Karpas-422 (cell line): ENCODE results near the gene SERPINB6. TPM values are rescaled to one million over a fixed set of nuclear protein-coding genes. Genes with fewer than 3 reads are reported as not detected.
"Not testable (repeated sequence)": the region's sequence is repeated elsewhere in the genome, so short reads cannot be mapped to it uniquely, and the experiment has no call there.

Experiments
- DNase-seq: peaks from one replicate; pipeline ENCODE4 v3.0.0-alpha.2; 2015
- H2AFZ ChIP-seq: fragments of 200-600 bp; sonication (generic); 2 replicates; pipeline ENCODE4 v1.6.1; 2014; ENCODE audit warnings: antibody characterized with exemption, low read length, mixed read lengths
- H3K27ac ChIP-seq: fragments of 200-600 bp; sonication (generic); 2 replicates; pipeline ENCODE4 v1.5.1; 2014; ENCODE audit warnings: mild to moderate bottlenecking, low read length, moderate library complexity
- H3K27me3 ChIP-seq: fragments of 200-600 bp; sonication (generic); 2 replicates; pipeline ENCODE4 v1.6.1; 2014; ENCODE audit warnings: low read length, mixed read lengths
- H3K36me3 ChIP-seq: fragments of 200-600 bp; sonication (generic); 2 replicates; pipeline ENCODE4 v1.6.1; 2014; ENCODE audit warnings: low read length, mixed read lengths; ENCODE audit not compliant: insufficient read depth
- H3K4me1 ChIP-seq: fragments of 200-600 bp; sonication (generic); 2 replicates; pipeline ENCODE4 v1.6.1; 2014; ENCODE audit warnings: mild to moderate bottlenecking, low read length, mixed read lengths
- H3K4me2 ChIP-seq: fragments of 200-600 bp; sonication (generic); 2 replicates; pipeline ENCODE4 v1.6.1; 2014; ENCODE audit warnings: low read length, low read depth, mild to moderate bottlenecking; ENCODE audit not compliant: poor library complexity, severe bottlenecking
- H3K4me3 ChIP-seq: fragments of 200-600 bp; sonication (generic); 2 replicates; pipeline ENCODE4 v1.5.1; 2014; ENCODE audit warnings: mild to moderate bottlenecking, antibody characterized with exemption, low read length, mixed read lengths
- H3K79me2 ChIP-seq: fragments of 200-600 bp; sonication (generic); 2 replicates; pipeline ENCODE4 v1.6.1; 2014; ENCODE audit warnings: mild to moderate bottlenecking, low read length, mixed read lengths
- H3K9ac ChIP-seq: fragments of 200-600 bp; sonication (generic); 2 replicates; pipeline ENCODE4 v1.6.0; 2014; ENCODE audit warnings: low read length
- H3K9me2 ChIP-seq: fragments of 200-600 bp; sonication (generic), shearing (Covaris generic); replicated peaks from 2 replicates; pipeline ENCODE4 v1.6.0; 2014; ENCODE audit warnings: mild to moderate bottlenecking, low read length, moderate library complexity; ENCODE audit not compliant: insufficient read depth
- H3K9me3 ChIP-seq: fragments of 300-700, 200-600 bp; sonication (generic); 2 replicates; pipeline ENCODE4 v1.6.1; 2014; ENCODE audit warnings: low read length, mixed read lengths
- H4K20me1 ChIP-seq: fragments of 200-600 bp; sonication (generic); 2 replicates; pipeline ENCODE4 v1.6.1; 2014; ENCODE audit warnings: mild to moderate bottlenecking, antibody characterized with exemption, low read length, low read depth; ENCODE audit not compliant: insufficient read depth
- total RNA-seq: library from RNA; depleted of rRNA; stranded (reverse); fragments of >200 nt; shearing (Covaris generic); gene quantifications from 2 replicates; pipeline ENCODE4 v1.2.3, GENCODE V29; 2014; ENCODE audit warnings: low replicate concordance

The SERPINB6 gene
- total RNA-seq, 1 experiment from 2014 or later = not detected

DNA sequence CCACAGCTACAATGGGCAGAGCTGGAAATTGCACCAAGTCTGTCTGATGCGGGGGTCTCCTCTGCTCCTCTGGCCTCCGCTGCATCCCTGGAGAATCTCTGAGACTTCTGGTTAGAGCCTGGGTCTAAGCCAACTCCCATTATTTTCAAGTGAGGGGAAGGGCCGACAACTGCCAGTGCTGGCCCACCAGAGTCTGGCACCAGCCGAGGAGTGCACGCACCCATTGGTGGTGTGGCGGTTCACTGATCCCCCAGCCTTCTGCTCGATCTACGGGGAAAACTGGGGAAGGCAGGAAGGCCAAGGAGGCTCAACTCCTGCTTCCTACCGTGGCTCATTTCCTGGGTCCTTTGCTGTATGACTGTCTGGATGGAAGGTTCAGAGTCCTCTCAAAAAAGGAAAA is 34.5 kb upstream of the SERPINB6 start:
- H3K4me1 ChIP-seq = peaks cover 19% of the 10 kb centered on the region
- H4K20me1 ChIP-seq = no peaks in the 10 kb centered on the region
- H3K4me2 ChIP-seq = no peak overlapping the region
- no peak overlapping the region for H3K27ac ChIP-seq
- no peaks in the 10 kb centered on the region for H3K27me3 ChIP-seq
- no peaks in the 10 kb centered on the region for H3K9me2 ChIP-seq
- peaks cover 8% of the 10 kb centered on the region for H3K9me3 ChIP-seq
- H3K79me2 ChIP-seq = no peaks in the 10 kb centered on the region
- no peak for DNase-seq
- H3K4me3 ChIP-seq = no peak overlapping the region
- H3K36me3 ChIP-seq = no peaks in the 10 kb centered on the region
- no peak overlapping the region for H2AFZ ChIP-seq
- H3K9ac ChIP-seq = no peak overlapping the region

DNA sequence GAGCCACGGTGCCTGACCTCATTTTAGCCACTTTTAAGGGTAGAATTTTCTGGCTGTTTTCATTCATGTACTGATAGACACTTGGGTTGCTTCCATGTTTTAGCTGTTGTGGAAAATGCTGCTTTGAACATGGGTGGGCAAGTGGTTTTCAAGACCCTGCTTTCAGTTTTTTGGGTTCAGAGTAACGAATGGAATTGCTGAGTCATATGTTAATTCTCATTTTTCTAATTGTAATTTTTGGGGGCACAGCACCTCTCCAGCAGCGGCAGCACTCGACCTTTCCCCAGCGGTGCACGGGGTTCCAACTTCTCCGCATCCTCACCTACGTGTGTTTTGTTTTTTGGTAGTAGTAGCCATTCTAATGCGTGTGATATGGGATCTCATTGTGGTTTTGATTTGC is 33.7 kb upstream of the SERPINB6 start:
- Histone ChIP-seq H3K79me2 (no peaks in the 10 kb centered on the region), H3K9me2 (no peaks in the 10 kb centered on the region), H3K4me1 (peaks cover 22% of the 10 kb centered on the region), H3K4me3 (no peak overlapping the region), H3K9ac (no peak overlapping the region), H3K4me2 (no peak overlapping the region), H3K27ac (no peak overlapping the region), H2AFZ (no peak overlapping the region), H3K36me3 (no peaks in the 10 kb centered on the region), H3K27me3 (no peaks in the 10 kb centered on the region), H3K9me3 (no peaks in the 10 kb centered on the region), H4K20me1 (no peaks in the 10 kb centered on the region)
- no peak for DNase-seq

DNA sequence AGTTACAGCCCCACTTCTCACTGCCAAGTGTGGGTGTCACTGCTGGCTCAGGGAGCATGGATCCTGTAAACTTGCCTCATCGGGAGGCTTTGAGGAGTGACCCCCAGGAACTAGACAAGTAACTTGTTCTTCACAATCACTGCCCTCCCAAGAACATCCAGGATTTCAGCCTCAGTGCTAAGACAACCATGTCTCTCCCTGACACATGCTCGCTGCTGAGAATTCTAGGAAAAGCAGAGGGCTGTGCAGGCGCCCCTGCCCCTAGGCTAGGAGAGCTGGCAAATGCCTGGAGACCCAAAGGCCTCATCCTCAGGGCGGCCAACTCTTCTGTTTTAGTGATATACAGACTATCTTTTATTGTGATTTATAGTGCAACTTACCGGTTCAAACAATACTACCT is 31.9 kb upstream of the SERPINB6 start:
- H3K36me3 ChIP-seq, H4K20me1 ChIP-seq: not testable (repeated sequence)

DNA sequence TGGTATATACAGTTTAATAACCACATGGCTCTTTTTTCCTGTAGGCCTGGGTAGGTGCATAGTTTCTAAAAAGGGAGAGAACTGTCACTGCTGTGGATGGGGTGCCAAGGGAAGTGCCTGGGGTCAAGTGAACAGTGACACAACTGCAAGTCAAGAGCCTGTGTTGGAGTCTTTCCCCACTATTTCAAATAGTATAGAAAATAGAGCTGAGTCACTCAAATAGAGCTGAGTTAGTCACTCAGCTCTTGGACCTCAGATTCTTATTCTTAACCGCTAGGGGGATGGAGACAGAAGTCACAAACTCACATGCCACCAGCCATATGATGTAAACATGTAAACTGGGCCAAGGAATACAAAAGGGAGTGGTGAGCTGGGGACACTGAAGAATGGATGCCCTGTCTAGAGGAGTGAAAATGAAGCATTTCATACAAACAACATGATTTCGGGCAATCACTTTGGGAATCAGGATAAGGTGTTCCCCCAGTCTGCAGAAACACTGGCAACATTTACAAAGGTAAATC is 30.5 kb upstream of the SERPINB6 start:
- H4K20me1 ChIP-seq = no peaks in the 10 kb centered on the region
- no peak overlapping the region for H2AFZ ChIP-seq
- H3K79me2 ChIP-seq = no peaks in the 10 kb centered on the region
- no peaks in the 10 kb centered on the region for H3K9me2 ChIP-seq
- no peaks in the 10 kb centered on the region for H3K9me3 ChIP-seq
- no peaks in the 10 kb centered on the region for H3K27me3 ChIP-seq
- DNase-seq = peak; percentile 72
- H3K4me1 ChIP-seq = peaks cover 24% of the 10 kb centered on the region
- no peak overlapping the region for H3K4me3 ChIP-seq
- H3K4me2 ChIP-seq = no peak overlapping the region
- no peak overlapping the region for H3K9ac ChIP-seq
- no peak overlapping the region for H3K27ac ChIP-seq
- no peaks in the 10 kb centered on the region for H3K36me3 ChIP-seq

More for the DNA sequence above, 31.9 kb upstream of the SERPINB6 start:
- not testable (repeated sequence) for H3K79me2 ChIP-seq, H3K9ac ChIP-seq, H3K27me3 ChIP-seq, H3K4me2 ChIP-seq, H3K27ac ChIP-seq, H3K9me3 ChIP-seq, H2AFZ ChIP-seq, DNase-seq, H3K4me3 ChIP-seq, H3K9me2 ChIP-seq
- H3K4me1 ChIP-seq = peaks cover 36% of the 10 kb centered on the region

DNA sequence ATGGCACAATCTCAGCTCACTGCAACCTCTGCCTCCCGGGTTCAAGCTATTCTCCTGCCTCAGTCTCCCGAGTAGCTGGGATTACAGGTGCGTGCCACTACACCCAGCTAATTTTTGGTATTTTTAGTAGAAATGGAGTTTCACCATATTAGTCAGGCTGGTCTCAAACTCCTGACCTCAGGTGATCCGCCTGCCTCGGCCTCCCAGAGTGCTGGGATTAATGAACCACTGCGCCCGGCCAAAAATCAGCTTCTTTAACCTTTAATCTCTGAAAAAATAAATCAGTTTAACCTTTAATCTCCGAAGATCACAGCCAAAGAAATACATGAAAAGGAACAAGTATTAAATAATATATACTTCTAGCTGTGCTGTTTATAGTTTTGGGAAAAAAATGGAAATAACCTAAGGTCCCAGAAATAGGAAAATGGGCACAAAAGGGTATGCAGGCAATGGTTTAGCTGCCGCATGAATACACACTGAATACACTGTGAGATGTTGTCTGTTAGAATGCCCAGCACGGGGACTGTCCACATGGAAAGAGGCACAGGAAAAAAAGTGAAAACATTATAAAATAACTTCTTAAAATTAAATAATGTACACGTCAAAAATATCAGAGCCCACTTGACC is 29.9 kb upstream of the SERPINB6 start:
- Histone ChIP-seq H3K9me2 (no peaks in the 10 kb centered on the region), H3K4me3 (no peak overlapping the region), H2AFZ (no peak overlapping the region), H3K27ac (no peak overlapping the region), H3K79me2 (no peaks in the 10 kb centered on the region), H3K4me1 (peaks cover 27% of the 10 kb centered on the region), H3K36me3 (no peaks in the 10 kb centered on the region), H3K27me3 (no peaks in the 10 kb centered on the region), H3K4me2 (no peak overlapping the region), H3K9me3 (no peaks in the 10 kb centered on the region), H4K20me1 (no peaks in the 10 kb centered on the region), H3K9ac (no peak overlapping the region)
- no peak for DNase-seq

DNA sequence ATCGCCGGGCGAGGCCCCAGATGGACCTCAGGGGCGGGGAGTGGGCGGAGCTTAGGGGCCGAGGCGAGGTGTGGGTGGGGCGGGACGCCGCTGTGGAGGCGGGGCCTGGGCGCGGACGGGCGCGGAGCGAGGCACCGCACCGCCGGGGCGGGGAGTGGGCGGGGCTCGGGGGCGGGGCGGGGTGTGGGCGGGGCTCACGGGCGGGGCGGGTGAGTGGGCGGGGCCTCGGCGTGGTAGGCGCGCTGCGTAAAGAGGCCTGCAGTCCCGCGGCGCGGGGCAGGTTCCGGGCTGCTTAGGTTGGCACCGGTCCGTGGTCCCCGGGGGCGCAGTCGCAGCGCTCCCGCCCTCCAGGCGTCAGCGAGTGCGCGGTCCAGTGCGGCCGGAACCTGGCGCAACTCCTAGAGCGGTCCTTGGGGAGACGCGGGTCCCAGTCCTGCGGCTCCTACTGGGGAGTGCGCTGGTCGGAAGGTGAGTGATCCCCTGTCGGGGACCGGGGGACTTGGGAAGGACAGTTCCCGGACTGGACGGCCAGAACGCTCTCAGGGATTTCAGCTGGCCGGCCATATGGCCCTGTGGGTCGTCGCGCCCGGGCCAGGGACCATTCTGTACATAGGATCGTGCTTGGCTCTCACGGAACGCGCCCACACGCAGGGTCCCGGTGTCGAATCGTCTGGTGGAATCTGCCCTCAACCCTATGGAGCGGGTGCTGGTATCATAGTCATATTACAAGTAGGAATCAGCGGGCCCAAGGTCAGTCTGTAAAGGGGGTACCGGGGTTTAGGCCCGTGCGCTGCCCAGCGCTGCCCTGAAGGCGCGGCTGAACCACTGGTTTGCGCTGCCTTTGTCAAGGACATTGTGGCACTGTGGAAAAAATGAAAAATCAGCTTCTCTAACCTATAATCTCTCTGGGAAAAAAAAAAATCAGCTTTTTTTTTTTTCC is 28.5 kb upstream of the SERPINB6 start, which contains the start of gene NQO2:
NQO2 (plus strand) TSS at position 277 of the 940 bp plus-strand sequence. CDS start 6,659 bp downstream, outside the sequence.
- peak within 1 kb of the TSS; percentile 85 for H3K9ac ChIP-seq
- peaks cover 26% of the 10 kb centered on the region for H3K4me1 ChIP-seq
- no peaks in the 10 kb centered on the region for H3K9me2 ChIP-seq
- no peaks in the 10 kb centered on the region for H3K27me3 ChIP-seq
- no peaks in the 10 kb centered on the region for H3K9me3 ChIP-seq
- no peaks in the 10 kb centered on the region for H3K79me2 ChIP-seq
- H3K27ac ChIP-seq = no peak within 1 kb of the TSS
- peak within 1 kb of the TSS; percentile 97 for H2AFZ ChIP-seq
- H3K36me3 ChIP-seq = no peaks in the 10 kb centered on the region
- peak within 1 kb of the TSS; percentile 96 for H3K4me3 ChIP-seq
- no peaks in the 10 kb centered on the region for H4K20me1 ChIP-seq
- DNase-seq = peak; percentile 94
- peak within 1 kb of the TSS; percentile 80 for H3K4me2 ChIP-seq

DNA sequence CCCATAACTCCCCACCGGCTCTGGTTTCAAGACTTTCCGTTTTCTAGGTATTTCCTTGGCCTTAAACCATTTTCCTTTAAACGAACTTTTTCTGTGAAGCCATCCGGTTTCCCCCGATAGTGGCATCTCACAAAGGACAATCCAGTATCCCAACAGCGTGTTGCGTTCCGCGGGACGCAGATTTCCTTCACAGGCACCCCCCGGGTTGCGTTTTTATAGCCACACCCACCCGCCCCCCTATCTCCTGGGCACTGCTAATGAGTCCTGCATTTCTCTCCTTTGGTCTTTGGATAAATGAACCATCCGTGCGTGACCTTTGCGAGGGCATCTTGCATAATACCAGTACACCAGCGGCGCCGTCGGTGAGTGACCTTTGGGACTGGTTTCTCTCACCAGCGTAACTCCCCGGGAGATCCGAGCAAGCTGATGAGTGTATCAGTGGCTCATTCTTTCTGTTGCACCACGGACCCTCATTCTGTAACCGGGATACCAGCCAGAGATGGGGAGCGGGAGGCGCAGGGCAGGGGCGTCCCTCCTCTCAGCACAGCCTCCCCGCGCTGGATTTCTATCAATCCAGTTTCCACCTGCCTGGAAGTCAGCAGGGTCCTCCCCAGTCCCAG is 27.7 kb upstream of the SERPINB6 start:
- peaks cover 26% of the 10 kb centered on the region for H3K4me1 ChIP-seq
- peak overlapping the region; percentile 66 for H3K4me3 ChIP-seq
- H2AFZ ChIP-seq = no peak overlapping the region
- no peaks in the 10 kb centered on the region for H3K36me3 ChIP-seq
- DNase-seq = no peak
- no peaks in the 10 kb centered on the region for H3K9me3 ChIP-seq
- H3K9ac ChIP-seq = peak overlapping the region; percentile 47
- no peaks in the 10 kb centered on the region for H3K9me2 ChIP-seq
- no peaks in the 10 kb centered on the region for H3K79me2 ChIP-seq
- no peaks in the 10 kb centered on the region for H3K27me3 ChIP-seq
- H3K4me2 ChIP-seq = peak overlapping the region; percentile 68
- H3K27ac ChIP-seq = no peak overlapping the region
- H4K20me1 ChIP-seq = no peaks in the 10 kb centered on the region
